Measurements from ENCODE around the gene KMT2C.
A peak's percentile ranks its signal among the peaks of the same experiment; 100 is the strongest.

The KMT2C gene

DNA sequence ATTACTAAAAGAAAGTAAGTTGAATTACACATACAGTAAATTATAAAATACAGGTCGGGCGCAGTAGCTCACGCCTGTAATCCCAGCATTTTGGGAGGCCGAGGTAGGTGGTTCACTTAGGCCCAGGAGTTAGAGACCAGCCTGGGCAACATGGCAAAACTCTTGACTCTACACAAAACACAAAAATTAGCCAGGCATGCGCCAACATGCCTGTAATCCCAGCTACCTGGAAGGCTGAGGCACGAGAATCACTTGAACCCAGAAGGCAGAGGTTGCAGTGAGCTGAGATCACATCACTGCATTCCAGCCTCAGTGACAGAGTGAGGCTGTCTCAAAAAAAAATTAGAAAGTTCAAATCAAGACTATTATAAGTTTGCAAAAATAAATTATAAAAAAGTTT lies 235.4 kb downstream of the KMT2C start:
- no peak for DNase-seq (ENCODE audit: low spot score)

- DNase-seq (ENCODE audit: low spot score), result no peak
These were observed 239.4 kb downstream of the KMT2C start for GRCh38 chr7:152196391-152196790.

GRCh38 chr7:152193880-152194279 lies 241.9 kb downstream of the KMT2C start:
- no peak for DNase-seq (ENCODE audit: low spot score)

DNA sequence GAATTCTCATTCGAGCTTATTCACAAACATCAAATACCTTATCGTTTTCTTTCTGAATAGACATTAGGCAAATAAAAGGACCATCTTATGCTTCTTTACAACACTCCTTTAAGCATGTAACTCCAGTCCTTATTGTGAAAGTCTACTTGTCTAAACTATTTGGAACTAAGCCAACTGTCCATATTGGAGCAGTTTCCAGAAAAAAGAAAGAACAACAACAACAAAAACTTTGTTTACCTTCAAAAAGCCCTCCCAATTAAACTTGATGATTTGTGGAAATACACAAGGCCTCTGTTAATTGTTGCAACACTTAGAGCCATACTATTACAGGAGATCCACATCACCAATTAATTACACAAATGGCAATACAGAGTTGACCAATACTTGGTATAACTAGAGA lies 246.7 kb downstream of the KMT2C start:
- DNase-seq (ENCODE audit: low spot score), result no peak

DNA sequence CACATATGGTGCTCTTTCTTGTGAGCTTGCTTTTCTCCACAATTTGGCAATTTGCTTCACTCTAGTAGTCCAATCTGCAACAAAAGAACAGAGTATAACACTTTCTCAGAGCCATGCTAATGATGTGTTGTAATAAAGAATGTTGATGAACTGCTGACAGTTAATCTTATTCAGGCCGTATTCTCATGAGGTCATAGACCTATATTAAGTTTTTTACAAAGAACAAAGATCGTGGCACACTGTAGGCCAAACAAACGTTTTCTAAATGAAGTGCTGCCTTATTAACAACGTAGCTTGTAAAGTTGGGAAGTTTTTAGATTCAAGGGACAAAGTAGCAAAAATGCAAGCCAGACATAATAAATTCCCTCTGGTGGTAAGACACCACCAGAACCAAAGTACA lies 250.2 kb downstream of the KMT2C start:
- no peak for DNase-seq (ENCODE audit: low spot score)

DNA sequence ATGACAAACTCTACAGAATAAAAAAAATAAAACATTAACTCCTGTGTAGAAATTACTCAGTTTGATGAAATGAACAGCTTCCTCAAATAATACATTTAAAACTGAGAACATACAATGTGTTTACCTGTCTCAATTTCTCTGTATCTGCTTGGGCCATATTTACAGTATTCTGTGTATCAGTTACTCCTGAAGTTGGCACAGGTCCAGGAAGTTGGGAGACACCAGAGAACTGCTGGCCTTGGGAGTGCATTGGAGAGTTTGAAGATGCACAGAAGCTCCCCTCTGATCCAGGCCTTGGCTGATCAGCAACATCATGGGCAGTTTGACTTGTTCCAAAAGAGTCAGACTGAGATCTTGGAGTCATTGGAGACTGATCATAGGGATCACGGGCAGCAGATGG lies 255.2 kb downstream of the KMT2C start:
- DNase-seq (ENCODE audit: low spot score), result no peak

DNA sequence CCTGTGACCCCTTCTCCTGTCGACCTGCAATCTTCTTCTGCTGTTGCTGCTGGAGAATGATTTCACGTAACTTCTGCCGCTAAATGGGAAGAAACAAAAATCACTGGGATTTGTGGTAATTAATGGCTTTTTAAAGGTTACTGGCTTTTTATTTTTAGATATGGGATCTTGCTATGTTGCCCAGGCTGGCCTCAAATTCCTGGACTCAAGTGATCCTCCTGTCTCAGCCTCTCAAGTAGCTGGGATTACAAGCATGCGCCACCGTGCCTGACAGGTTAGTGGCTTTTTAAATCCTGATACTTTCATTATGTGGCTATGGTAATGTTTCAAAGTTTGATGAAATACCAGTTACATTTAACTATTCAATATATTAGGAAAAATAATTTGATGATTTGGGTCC lies 255.8 kb downstream of the KMT2C start:
- no peak for DNase-seq (ENCODE audit: low spot score)

GRCh38 chr7:152178405-152179058 lies 257.3 kb downstream of the KMT2C start:
- no peak for DNase-seq (ENCODE audit: low spot score)

- DNase-seq (ENCODE audit: low spot score), result no peak
These were observed 258.0 kb downstream of the KMT2C start for GRCh38 chr7:152177681-152178404.

DNA sequence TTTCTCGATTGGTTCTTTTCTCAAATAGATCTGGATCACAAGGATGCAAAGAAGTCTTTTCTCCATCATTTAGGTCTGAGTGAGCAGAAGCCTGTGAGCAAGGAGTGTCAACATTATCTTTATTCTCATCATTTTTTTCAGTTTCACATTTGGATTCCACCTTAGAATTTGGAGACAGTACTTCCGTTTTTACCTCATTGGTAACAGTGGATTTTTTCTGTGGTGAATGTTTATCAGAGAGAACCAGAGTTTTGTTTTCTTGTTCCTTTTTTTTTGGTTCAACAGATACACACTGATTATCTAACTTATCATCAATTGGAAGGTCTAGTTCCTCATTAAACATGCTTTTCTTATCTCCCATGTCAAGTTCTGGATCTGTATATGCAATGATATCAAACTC lies 259.0 kb downstream of the KMT2C start:
- DNase-seq (ENCODE audit: low spot score), result no peak

DNA sequence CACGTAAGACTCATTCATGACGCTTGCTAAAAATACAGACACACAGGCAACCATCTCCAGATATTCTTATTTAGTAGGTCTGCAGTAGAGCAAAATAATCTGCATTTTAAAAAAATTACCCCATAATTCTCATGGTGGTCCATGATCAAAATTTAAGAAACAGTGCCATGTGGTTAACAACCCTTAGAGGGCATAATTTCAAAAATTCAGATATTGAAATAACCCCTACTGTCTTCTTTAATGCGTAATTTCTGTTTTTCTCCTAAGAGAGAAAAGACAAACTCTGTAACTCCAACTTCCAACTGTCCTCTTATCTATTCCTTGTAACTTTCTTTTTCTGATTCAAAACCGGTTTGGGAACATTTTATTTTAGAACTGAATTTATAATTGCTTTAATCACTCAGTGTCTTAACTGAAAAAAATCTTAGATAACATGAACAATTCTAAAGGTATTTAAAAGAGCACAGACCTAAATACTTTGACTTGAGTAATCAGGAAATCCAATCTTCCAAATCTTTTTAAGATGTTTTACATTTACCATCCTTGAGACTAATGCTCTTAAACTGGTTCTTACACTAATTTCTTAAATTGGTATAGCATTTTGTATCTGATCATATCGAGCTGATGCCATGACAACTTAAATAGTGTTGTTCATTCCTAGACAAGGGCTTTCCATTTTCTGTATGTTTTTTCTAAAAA lies 262.3 kb downstream of the KMT2C start:
- DNase-seq (ENCODE audit: low spot score), result no peak

DNA sequence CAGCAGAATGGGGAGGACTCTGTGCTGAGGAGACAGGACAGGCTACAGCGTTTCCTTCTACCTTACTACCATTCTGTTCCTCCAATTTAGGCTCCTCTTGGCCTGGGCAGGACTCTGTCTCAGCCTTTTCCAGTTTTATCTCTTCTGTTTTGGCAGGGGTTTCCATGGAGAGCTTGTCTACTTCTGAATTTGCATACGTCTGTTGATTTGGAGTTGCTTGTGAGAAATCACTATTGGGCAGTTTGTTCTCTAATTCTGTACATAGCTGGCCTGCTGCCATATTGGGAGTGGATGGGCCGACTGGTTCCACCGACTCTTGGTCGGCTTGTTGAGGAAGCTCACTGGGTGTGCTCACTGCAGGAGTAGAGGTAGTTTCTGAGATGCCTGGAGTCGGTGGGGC lies 273.5 kb downstream of the KMT2C start:
- DNase-seq (ENCODE audit: low spot score), result no peak

DNA sequence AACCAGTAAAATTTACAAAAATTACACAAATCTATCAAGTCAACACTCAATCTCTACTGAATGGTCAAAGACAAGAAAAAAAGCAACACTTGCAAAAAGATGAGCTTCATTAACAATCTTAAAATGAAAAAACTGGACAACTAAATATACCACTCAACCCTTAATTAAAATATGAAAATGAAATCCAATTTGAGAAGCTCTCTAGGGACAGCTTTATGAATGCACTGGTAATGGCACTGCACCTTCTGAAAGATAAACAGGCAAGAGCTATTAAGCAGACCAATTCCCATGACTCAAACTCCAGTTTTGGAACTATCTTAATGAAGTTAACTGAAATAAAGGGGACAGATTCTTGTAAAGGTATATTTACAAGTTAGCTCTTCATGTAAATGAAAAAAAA lies 274.6 kb downstream of the KMT2C start:
- no peak for DNase-seq (ENCODE audit: low spot score)

- no peak for DNase-seq (ENCODE audit: low spot score)
These were observed 276.8 kb downstream of the KMT2C start for GRCh38 chr7:152158801-152159587.

GRCh38 chr7:152152267-152152666 lies 283.5 kb downstream of the KMT2C start:
- no peak for DNase-seq (ENCODE audit: low spot score)

- no peak for DNase-seq (ENCODE audit: low spot score)
These were observed 286.4 kb downstream of the KMT2C start for GRCh38 chr7:152149363-152149762.

DNA sequence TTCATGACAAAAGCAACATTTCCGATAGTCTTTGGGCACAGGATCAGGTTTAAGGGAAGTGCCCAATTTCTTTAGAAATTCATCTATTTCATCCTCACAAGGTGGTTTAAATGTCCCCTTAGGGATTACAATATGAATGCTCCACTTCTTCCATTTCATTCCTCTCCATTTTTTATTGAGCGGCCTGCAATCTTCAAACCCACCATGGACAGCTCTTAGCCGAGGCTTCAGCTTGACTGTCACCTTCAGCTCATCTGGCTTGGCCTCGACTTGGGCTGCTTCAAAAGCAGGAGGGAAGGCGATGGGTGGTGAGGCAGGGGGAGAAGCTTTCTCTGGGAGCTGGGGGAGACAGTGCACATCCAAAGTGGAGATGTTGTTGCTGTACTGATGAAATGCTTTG lies 287.1 kb downstream of the KMT2C start:
- DNase-seq (ENCODE audit: low spot score), result no peak

- DNase-seq (ENCODE audit: low spot score), result peak; percentile 56
These were observed 289.8 kb downstream of the KMT2C start for GRCh38 chr7:152145853-152146466.

DNA sequence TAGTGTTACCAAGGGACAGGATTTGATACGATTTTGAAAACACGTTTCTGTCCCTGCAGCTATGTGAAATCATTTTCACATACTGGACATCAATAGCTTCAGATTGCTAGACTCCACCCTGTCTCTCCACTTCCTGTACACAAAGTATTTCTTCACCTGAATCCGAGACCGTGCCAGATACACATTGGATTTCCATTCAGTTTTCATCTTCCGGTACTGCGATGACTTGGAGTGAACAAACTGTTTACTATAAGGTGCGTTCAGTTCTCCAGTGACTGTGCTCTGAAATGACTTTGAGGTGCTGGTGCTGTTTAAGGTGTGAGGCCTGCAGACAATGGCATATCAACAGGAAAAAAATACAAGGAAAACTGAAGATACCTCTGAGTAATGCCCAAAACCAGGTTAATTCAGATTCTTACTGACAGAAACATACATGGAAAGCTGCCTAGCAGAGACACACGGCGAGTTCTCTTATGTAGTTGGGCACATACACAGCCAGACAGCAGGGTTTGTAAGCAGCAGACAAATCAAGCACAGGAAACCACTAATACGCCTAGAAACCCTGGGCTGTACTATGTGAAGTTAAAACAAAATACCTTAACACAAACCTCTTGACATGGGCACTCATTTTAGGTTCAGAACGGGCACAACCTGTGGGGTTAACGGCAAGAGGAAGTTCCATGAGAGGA lies 291.1 kb downstream of the KMT2C start:
- DNase-seq (ENCODE audit: low spot score), result no peak

- DNase-seq (ENCODE audit: low spot score), result no peak
These were observed 292.7 kb downstream of the KMT2C start for GRCh38 chr7:152142976-152143595.

DNA sequence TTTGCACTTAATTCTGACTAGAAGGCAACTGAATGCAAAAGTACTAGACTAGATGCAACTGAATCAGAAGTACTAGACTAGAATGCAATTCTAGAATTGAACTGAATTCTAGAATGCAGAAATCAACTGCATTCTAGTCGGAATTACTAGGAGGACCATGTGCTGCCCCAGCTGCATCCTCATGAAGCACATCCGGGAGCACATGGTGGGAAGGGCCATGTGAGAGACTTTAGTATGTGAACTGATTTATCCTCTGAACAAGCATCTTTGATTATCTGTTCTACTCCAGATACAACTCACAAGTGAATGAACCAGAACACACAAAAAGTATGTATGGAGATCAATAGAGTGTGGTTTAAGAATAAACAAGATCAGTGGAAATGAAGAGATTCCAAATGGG lies 295.2 kb downstream of the KMT2C start:
- no peak for DNase-seq (ENCODE audit: low spot score)
